GM12865 (cell line): ENCODE results near the gene DDX18.
"Not testable (repeated sequence)": the region's sequence is repeated elsewhere in the genome, so short reads cannot be mapped to it uniquely, and the experiment has no call there.

Source experiments
- DNase-seq: peaks from one replicate; pipeline ENCODE4 v3.0.0; 2010; ENCODE audit warnings: low read depth
- H3K4me3 ChIP-seq: 2 replicates; pipeline ENCODE4 v1.5.1; 2011; ENCODE audit warnings: mild to moderate bottlenecking, low read depth, low read length, control low read depth
- TF ChIP-seq, protein P1 (sequence below): IDR thresholded peaks from 2 replicates; pipeline ENCODE4 v1.5.1; 2011; ENCODE audit warnings: low read length, control low read depth, low read depth, inconsistent platforms; ENCODE audit not compliant: insufficient read depth; ENCODE audit errors: missing control alignments

DDX18 gene

DNA sequence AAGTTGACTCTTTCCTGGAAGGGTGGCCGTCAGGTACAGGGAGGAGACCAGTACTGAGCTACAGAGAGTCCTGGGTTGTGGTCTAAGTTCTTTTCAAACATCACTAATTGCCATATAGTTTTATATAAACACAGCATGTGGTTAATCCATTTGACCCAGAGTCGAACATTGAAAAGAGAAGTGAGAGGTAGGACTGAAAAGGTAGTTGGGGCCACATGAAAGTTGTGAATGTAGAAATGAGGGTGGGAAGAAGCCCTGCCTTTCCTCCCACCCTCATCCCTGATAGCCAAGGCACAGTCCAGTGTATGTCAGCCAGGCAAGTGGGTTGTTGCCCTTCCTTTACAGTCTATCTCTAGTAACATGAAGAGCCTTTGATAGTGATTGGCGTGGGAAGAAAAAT, 4.4 kb downstream of the DDX18 start:
- TF ChIP-seq, protein P1, sequence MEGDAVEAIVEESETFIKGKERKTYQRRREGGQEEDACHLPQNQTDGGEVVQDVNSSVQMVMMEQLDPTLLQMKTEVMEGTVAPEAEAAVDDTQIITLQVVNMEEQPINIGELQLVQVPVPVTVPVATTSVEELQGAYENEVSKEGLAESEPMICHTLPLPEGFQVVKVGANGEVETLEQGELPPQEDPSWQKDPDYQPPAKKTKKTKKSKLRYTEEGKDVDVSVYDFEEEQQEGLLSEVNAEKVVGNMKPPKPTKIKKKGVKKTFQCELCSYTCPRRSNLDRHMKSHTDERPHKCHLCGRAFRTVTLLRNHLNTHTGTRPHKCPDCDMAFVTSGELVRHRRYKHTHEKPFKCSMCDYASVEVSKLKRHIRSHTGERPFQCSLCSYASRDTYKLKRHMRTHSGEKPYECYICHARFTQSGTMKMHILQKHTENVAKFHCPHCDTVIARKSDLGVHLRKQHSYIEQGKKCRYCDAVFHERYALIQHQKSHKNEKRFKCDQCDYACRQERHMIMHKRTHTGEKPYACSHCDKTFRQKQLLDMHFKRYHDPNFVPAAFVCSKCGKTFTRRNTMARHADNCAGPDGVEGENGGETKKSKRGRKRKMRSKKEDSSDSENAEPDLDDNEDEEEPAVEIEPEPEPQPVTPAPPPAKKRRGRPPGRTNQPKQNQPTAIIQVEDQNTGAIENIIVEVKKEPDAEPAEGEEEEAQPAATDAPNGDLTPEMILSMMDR, result no peak
- H3K4me3 ChIP-seq, result no peak overlapping the region
- DNase-seq, result no peak

GRCh38 chr2:117820444-117820843, 6.0 kb downstream of the DDX18 start:
- TF ChIP-seq, protein P1, result no peak
- no peak overlapping the region for H3K4me3 ChIP-seq
- no peak for DNase-seq

DNA sequence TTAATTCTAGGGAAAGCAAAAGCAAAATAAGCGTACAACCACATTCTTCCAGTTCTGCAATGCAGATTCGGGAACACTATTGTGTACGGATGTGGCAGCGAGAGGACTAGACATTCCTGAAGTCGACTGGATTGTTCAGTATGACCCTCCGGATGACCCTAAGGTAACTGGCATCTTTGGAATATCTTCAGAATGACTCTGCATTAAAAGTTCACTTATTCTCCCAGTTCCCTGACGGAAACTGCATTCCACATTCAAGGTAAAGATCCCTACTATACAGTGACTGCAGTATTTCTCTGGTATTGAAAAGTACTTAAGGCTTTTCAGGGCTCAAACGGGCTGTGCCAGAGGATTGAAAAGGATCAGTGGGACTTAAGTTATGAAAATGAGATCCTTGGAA, 10.9 kb downstream of the DDX18 start:
- DNase-seq, result no peak
- H3K4me3 ChIP-seq, result no peak overlapping the region
- TF ChIP-seq, protein P1, result no peak

DNA sequence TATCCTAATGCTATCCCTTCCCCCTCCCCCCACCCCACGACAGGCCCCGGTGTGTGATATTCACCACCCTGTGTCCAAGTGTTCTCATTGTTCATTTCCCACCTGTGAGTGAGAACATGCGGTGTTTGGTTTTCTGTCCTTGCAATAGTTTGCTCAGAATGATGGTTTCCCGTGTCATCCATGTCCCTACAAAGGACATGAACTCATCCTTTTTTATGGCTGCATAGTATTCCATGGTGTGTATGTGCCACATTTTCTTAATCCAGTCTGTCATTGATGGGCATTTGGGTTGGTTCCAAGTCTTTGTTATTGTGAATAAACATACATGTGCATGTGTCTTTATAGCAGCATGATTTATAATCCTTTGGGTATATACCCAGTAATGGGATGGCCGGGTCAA, 13.0 kb downstream of the DDX18 start:
- H3K4me3 ChIP-seq, DNase-seq: not testable (repeated sequence)

GRCh38 chr2:117828870-117829269, 14.4 kb downstream of the DDX18 start:
- TF ChIP-seq, protein P1, result no peak
- no peak for DNase-seq
- H3K4me3 ChIP-seq, result no peak overlapping the region

GRCh38 chr2:117832332-117832731, 17.8 kb downstream of the DDX18 start:
- DNase-seq, result no peak
- no peak overlapping the region for H3K4me3 ChIP-seq
- TF ChIP-seq, protein P1, result no peak

DNA sequence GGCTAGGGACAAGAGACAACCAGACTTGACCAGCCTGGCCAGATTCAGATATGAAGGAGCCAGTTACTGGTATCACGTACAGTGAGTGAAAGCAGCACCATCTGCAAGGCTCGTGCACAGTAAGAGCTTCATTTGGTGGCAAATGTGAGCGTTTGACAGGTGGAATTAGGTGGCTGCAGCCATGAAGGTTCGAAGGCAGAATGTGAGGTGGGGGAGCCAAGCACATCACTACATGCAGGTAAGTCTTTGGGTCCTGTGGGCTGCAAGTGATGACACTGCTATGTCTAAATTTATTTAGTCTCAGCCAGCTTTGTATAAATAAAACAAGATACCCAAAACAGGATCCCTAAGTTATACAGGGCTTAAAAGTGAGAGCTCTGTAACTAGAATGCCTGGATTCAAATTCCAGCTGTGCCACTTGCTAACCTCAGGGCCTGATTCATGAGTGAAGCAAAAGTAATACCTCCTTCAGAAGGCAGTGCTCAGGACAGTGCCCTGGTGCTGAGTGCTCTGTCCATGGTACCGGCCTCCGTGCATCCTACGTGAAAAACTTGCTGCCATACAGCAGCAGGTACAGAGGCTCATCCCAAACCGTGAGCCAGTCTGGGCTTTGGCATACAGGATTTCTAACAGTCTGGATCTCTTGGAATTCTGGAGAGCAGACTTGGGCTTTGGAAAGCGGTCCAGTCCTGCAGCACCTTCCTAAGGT, 18.6 kb downstream of the DDX18 start:
- no peak for DNase-seq
- H3K4me3 ChIP-seq, result no peak overlapping the region
- TF ChIP-seq, protein P1, result no peak
